NCI-H1417 treated with DMSO at 0.1 percent for 48 hours (cell line): ENCODE measurements around the gene IL9R.
"Not testable (repeated sequence)": the region's sequence is repeated elsewhere in the genome, so short reads cannot be mapped to it uniquely, and the experiment has no call there.

Source experiments
- DNase-seq: peaks from one replicate; lab custom pipeline; 2025; lab: John Stamatoyannopoulos, UW

IL9R gene

GRCh38 chrX:155998761-155999510, 1.4 kb downstream of the IL9R start:
- DNase-seq, result no peak

DNA sequence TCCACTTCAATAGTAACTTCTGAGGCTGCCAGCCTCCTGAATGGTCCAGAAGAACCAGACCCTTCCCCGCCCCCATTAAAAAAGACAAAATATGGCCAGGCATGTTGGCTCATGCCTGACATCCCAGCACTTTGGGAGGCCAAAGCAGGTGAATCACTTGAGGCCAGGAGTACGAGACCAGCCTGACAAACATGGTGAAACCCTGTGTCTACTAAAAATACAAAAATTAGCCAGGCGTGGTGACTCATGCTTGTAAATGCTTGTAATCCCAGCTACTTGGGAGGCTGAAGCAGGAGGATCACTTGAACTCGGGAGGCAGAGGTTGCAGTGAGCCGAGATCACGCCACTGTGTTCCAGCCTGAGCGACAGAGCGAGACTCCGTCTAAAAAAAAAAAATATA, 2.3 kb downstream of the IL9R start:
- not testable (repeated sequence) for DNase-seq

- DNase-seq, result no peak
These were observed 2.9 kb downstream of the IL9R start for GRCh38 chrX:156000361-156000926.

DNA sequence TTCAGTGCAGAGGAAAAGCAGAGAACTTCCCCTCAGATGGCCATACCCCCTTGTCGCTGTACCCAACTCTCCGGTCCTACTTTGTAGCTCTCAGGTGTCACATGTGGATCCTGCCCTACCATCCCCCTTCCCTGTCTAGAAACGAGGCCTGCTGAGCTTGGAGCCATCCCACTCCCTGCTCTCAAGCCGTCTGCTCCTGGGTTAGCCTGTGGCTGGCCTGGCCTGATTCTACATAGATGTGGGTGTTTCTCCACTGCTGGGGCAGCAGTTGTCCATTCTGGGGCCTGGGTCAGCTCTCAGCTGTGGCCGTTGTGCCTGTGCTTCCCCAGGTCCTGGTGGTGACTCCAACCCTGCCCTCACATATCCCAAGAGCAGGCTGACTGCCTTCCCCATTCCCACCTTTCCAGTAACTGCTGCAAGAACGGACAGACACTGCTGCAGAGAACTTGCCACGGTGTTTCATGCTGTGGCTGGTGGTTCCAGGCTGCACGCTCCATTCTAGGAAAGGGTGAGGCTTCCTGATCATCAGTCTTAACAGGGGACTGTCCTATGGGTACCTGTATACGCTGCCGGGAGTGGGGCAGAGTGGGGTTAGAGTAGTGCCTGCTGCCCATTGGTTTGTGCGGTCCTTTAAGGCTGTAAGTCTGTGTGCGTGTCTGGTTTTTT, 3.6 kb downstream of the IL9R start:
- DNase-seq, result no peak

DNA sequence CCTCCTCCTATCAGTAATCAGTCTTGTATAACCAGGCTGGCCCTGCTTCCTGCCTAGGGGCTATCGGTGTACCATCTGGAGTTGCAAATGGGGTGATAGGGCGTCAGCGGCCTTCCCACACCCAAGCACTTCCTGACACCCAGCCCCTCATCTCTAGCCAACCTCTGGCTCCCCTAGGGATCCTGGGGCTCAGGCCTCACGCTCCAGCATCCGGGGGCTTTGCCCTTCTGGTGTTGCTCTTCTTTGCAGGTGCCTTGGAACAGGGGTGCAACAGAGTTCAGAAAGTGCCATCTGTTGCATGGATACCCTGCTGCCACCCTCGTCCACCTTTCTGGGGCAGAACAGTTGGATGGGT, 4.1 kb downstream of the IL9R start:
- DNase-seq, result no peak

- no peak for DNase-seq
These were observed 5.0 kb downstream of the IL9R start for GRCh38 chrX:156002507-156002906.

GRCh38 chrX:156003486-156004185, 6.1 kb downstream of the IL9R start:
- DNase-seq, result no peak

DNA sequence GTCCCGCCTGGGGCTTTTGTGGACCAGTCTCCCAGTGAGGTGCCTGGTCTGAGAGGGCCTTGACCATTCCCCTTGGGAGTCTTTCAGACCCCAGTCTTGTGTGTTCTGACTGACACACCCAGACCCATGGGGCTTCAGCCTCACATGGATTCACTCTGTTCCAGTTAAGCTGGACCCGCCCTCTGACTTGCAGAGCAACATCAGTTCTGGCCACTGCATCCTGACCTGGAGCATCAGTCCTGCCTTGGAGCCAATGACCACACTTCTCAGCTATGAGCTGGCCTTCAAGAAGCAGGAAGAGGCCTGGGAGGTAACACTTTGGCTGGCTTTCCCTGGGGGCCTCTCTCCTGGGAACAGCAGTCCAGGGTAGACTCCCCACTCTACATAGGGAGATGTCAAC, 6.8 kb downstream of the IL9R start:
- no peak for DNase-seq

- no peak for DNase-seq
These were observed 7.2 kb downstream of the IL9R start for GRCh38 chrX:156004740-156005139.

- no peak for DNase-seq
These were observed 7.6 kb downstream of the IL9R start for GRCh38 chrX:156005144-156005543.

DNA sequence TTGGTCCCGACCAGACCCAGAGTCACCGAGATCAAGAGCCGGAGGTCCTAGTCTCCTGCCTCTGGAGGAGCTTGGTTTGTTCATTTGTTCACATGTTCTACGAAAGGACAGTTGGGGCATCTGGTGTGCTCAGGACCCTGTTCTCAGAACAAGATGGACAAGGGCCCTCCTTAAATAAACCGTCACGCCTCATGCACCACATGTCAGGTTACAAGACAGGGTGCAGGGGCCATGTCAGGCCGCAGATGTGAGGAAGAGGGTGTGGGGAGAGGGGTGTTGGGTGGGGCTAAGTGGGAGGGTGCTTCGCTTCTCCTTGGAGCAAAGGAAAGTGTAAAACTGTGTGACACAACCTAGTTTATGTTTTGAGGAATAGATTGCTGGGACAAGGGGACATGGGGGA, 9.0 kb downstream of the IL9R start:
- DNase-seq, result not testable (repeated sequence)

DNA sequence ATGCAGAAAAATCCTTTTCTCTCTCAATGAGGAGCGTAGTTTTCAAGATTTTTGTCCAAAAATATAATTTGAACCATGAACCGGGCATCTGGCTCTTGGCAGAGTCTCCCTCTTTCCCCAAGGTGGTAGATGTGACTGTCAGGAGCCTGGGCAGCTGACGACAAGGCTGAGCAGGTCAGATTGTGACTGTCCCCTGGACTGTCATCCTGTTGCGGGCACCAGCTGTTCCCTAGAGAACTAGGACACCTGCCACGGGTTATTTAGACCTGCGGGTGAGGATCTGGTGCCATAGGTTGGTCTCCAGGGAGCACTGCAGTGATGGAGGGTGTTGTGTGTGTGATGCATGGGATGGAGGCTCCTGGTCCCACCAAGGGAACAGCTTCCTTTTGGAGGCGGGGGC, 10.9 kb downstream of the IL9R start:
- DNase-seq, result not testable (repeated sequence)

- no peak for DNase-seq
These were observed 11.4 kb downstream of the IL9R start for GRCh38 chrX:156008915-156009314.

DNA sequence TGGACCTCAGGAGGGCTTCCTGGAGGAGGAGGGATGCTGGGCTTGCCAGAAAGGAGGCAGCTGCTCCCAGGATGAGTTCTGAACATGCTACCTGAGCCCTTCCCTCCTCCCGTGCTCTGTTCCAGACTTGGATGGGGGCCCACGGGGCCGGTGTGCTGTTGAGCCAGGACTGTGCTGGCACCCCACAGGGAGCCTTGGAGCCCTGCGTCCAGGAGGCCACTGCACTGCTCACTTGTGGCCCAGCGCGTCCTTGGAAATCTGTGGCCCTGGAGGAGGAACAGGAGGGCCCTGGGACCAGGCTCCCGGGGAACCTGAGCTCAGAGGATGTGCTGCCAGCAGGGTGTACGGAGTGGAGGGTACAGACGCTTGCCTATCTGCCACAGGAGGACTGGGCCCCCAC, 12.2 kb downstream of the IL9R start:
- DNase-seq, result not testable (repeated sequence)

GRCh38 chrX:156013286-156013953, 15.9 kb downstream of the IL9R start:
- not testable (repeated sequence) for DNase-seq

- DNase-seq, result not testable (repeated sequence)
These were observed 22.4 kb downstream of the IL9R start for GRCh38 chrX:156019846-156020245.

DNA sequence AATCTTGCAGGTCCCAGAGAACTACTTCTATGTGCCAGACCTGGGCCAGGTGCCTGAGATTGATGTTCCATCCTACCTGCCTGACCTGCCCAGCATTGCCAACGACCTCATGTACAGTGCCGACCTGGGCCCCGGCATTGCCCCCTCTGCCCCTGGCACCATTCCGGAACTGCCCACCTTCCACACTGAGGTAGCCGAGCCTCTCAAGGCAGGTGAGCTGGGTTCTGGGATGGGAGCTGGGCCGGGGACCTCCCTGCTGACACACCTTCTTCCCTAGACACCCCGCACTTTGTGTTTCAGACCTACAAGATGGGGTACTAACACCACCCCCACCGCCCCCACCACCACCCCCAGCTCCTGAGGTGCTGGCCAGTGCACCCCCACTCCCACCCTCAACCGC, 25.5 kb downstream of the IL9R start:
- DNase-seq, result not testable (repeated sequence)

GRCh38 chrX:156024949-156025492, 27.5 kb downstream of the IL9R start:
- DNase-seq, result not testable (repeated sequence)

DNA sequence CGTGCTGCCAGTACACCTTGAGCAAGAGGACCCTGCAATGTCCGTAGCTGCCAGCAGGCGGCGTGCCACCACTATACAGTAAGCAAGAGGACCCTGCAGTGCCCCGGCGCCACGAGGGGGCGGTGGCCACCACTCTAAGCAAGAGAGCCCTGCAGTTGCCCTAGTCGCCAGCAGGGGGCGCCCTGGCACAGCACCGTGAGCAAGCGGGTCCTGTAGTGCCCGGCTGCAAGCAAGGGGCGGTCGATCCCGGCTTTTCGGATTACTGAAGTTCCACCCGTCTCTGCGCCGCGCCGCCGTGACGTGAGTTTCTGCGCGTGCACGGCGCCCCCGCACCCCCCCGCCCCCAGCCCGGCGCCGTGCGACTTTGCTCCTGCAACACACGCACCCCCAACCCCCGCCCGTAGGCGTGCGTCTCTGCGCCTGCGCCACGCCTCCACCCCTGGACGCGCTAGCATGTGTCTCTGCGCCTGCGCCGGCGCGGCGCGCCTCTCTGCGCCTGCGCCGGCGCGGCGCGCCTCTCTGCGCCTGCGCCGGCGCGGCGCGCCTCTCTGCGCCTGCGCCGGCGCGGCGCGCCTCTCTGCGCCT, 31.2 kb downstream of the IL9R start:
- not testable (repeated sequence) for DNase-seq

DNA sequence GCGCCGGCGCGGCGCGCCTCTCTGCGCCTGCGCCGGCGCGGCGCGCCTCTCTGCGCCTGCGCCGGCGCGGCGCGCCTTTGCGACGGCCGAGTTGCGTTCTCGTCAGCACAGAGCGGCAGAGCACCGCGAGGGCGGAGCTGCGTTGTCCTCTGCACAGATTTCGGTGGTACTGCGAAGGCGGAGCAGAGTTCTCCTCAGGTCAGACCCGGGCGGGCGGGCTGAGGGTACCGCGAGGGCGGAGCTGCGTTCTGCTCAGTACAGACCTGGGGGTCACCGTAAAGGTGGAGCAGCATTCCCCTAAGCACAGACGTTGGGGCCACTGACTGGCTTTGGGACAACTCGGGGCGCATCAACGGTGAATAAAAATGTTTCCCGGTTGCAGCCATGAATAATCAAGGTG, 31.8 kb downstream of the IL9R start:
- not testable (repeated sequence) for DNase-seq

DNA sequence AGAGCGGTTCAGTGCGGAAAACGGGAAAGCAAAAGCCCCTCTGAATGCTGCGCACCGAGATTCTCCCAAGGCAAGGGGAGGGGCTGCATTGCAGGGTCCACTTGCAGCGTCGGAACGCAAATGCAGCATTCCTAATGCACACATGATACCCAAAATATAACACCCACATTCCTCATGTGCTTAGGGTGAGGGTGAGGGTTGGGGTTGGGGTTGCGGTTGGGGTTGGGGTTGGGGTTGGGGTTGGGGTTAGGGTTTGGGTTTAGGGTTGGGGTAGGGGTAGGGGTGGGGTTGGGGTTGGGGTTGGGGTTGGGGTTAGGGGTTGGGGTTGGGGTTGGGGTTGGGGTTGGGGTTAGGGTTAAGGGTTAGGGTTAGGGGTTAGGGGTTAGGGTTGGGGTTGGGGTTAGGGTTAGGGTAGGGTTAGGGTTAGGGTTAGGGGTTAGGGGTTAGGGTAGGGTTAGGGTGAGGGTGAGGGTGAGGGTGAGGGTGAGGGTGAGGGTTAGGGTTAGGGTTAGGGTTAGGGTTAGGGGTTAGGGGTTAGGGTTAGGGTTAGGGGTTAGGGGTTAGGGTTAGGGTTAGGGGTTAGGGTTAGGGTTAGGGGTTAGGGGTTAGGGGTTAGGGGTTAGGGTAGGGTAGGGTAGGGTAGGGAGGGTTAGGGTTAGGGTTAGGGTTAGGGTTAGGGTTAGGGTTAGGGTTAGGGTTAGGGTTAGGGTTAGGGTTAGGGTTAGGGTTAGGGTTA, 32.4 kb downstream of the IL9R start:
- DNase-seq, result not testable (repeated sequence)
